NCI-H82 treated with DMSO at 0.1 percent for 48 hours (cell line): ENCODE data around the gene ITM2C.

Source experiments
- DNase-seq: peaks from one replicate; lab custom pipeline; 2025; ENCODE audit not compliant: unreplicated experiment; lab: John Stamatoyannopoulos, UW

Gene ITM2C

GRCh38 chr2:230864605-230865306, at the start of gene ITM2C:
Gene ITM2C, plus strand, starts transcription at chr2:230864942. Its CDS starts 84 bp downstream, at chr2:230865026.
- DNase-seq, result peak; percentile 50

- no peak for DNase-seq
Observed at GRCh38 chr2:230815088-230815487, 49.7 kb upstream of the ITM2C start.

GRCh38 chr2:230816735-230817134, 48.0 kb upstream of the ITM2C start:
- no peak for DNase-seq

- no peak for DNase-seq
Observed at GRCh38 chr2:230819433-230819832, 45.3 kb upstream of the ITM2C start.

GRCh38 chr2:230821261-230821990, 43.3 kb upstream of the ITM2C start:
- DNase-seq, result no peak

GRCh38 chr2:230821991-230822520, 42.7 kb upstream of the ITM2C start:
- DNase-seq, result no peak

GRCh38 chr2:230823264-230823964, 41.3 kb upstream of the ITM2C start:
- DNase-seq, result no peak

GRCh38 chr2:230824406-230824978, 40.2 kb upstream of the ITM2C start:
- peak; percentile 70 for DNase-seq

GRCh38 chr2:230825354-230825753, 39.4 kb upstream of the ITM2C start:
- DNase-seq, result no peak

GRCh38 chr2:230827774-230828271, 36.9 kb upstream of the ITM2C start:
- DNase-seq, result no peak

GRCh38 chr2:230828272-230828961, 36.3 kb upstream of the ITM2C start:
- no peak for DNase-seq

GRCh38 chr2:230829293-230829692, 35.4 kb upstream of the ITM2C start:
- DNase-seq, result no peak

- no peak for DNase-seq
Observed at GRCh38 chr2:230829959-230830358, 34.8 kb upstream of the ITM2C start.

- DNase-seq, result no peak
Observed at GRCh38 chr2:230830428-230830827, 34.3 kb upstream of the ITM2C start.

GRCh38 chr2:230840301-230840700, 24.4 kb upstream of the ITM2C start:
- DNase-seq, result no peak

GRCh38 chr2:230842473-230842872, 22.3 kb upstream of the ITM2C start:
- DNase-seq, result no peak

- DNase-seq, result no peak
Observed at GRCh38 chr2:230843132-230843531, 21.6 kb upstream of the ITM2C start.

- no peak for DNase-seq
Observed at GRCh38 chr2:230846360-230846759, 18.4 kb upstream of the ITM2C start.

- DNase-seq, result peak; percentile 30
Observed at GRCh38 chr2:230847883-230848388, 16.8 kb upstream of the ITM2C start.

GRCh38 chr2:230849633-230850357, 14.9 kb upstream of the ITM2C start:
- DNase-seq, result no peak
